HT1080 (cell line): ENCODE results near the gene GRIN3A. TPM values are rescaled to one million over a fixed set of nuclear protein-coding genes. Genes with fewer than 3 reads are reported as not detected.
A peak's percentile ranks its signal among the peaks of the same experiment; 100 is the strongest.

ENCODE experiments used
- DNase-seq: peaks from one replicate; pipeline ENCODE4 v3.0.0-alpha.2; 2015; ENCODE audit warnings: low read depth
- total RNA-seq: library from RNA; depleted of rRNA; stranded (reverse); fragments of >200 nt; shearing (Covaris generic); gene quantifications from 2 replicates; pipeline ENCODE4 v1.2.3, GENCODE V29; 2014

GRIN3A gene
- total RNA-seq, 1 experiment from 2014 or later = 0.06 TPM

GRCh38 chr9:101706261-101706798 lies 32.1 kb downstream of the GRIN3A start:
- DNase-seq = no peak

- peak; percentile 58 for DNase-seq
These were observed 33.2 kb downstream of the GRIN3A start for GRCh38 chr9:101705135-101705661.

GRCh38 chr9:101702257-101702656 lies 36.2 kb downstream of the GRIN3A start:
- no peak for DNase-seq

GRCh38 chr9:101693546-101694336 lies 44.7 kb downstream of the GRIN3A start:
- DNase-seq = no peak

- no peak for DNase-seq
These were observed 46.8 kb downstream of the GRIN3A start for GRCh38 chr9:101691657-101692056.

GRCh38 chr9:101689039-101689438 lies 49.4 kb downstream of the GRIN3A start:
- DNase-seq = no peak

GRCh38 chr9:101684665-101685064 lies 53.8 kb downstream of the GRIN3A start:
- DNase-seq = no peak

GRCh38 chr9:101683236-101683635 lies 55.2 kb downstream of the GRIN3A start:
- DNase-seq = no peak

- DNase-seq = no peak
These were observed 60.6 kb downstream of the GRIN3A start for GRCh38 chr9:101677861-101678260.

- no peak for DNase-seq
These were observed 63.1 kb downstream of the GRIN3A start for GRCh38 chr9:101675341-101675740.

GRCh38 chr9:101674165-101674564 lies 64.3 kb downstream of the GRIN3A start:
- no peak for DNase-seq

- no peak for DNase-seq
These were observed 64.8 kb downstream of the GRIN3A start for GRCh38 chr9:101673642-101674041.

GRCh38 chr9:101671567-101671966 lies 66.9 kb downstream of the GRIN3A start:
- no peak for DNase-seq

- DNase-seq = no peak
These were observed 70.0 kb downstream of the GRIN3A start for GRCh38 chr9:101668421-101668820.

GRCh38 chr9:101664453-101664852 lies 74.0 kb downstream of the GRIN3A start:
- DNase-seq = no peak

- DNase-seq = no peak
These were observed 85.8 kb downstream of the GRIN3A start for GRCh38 chr9:101652601-101653175.

GRCh38 chr9:101650142-101650541 lies 88.3 kb downstream of the GRIN3A start:
- no peak for DNase-seq

GRCh38 chr9:101648493-101648892 lies 90.0 kb downstream of the GRIN3A start:
- DNase-seq = no peak

GRCh38 chr9:101639785-101640665 lies 98.4 kb downstream of the GRIN3A start:
- no peak for DNase-seq

- DNase-seq = no peak
These were observed 99.1 kb downstream of the GRIN3A start for GRCh38 chr9:101639311-101639710.

GRCh38 chr9:101636247-101636646 lies 102.2 kb downstream of the GRIN3A start:
- no peak for DNase-seq

GRCh38 chr9:101635473-101635872 lies 103.0 kb downstream of the GRIN3A start:
- DNase-seq = no peak
